Mesendoderm (in vitro differentiated cells): ENCODE data around the gene PHLPP1.
A peak's percentile ranks its signal among the peaks of the same experiment; 100 is the strongest.

Experiments used
- DNase-seq: peaks from one replicate; pipeline ENCODE4 v3.0.0; 2013
- H2AK5ac ChIP-seq: 2 replicates; pipeline ENCODE4 v1.6.1; 2013; ENCODE audit warnings: low read length, inconsistent platforms
- H2BK120ac ChIP-seq: 2 replicates; pipeline ENCODE4 v1.6.1; 2013; ENCODE audit warnings: low read depth, mild to moderate bottlenecking, low read length, moderate library complexity, mixed read lengths
- H2BK15ac ChIP-seq: replicated peaks from 2 replicates; pipeline ENCODE4 v1.6.1; 2013; ENCODE audit warnings: low read depth, mild to moderate bottlenecking, moderate library complexity
- H2BK5ac ChIP-seq: 2 replicates; pipeline ENCODE4 v1.6.1; 2013; ENCODE audit warnings: low read length, inconsistent platforms
- H3K18ac ChIP-seq: 2 replicates; pipeline ENCODE4 v1.6.1; 2013; ENCODE audit warnings: mild to moderate bottlenecking, low read length, mixed read lengths
- H3K23ac ChIP-seq: one replicate; pipeline ENCODE4 v1.6.1; 2013; ENCODE audit warnings: low read length
- H3K27ac ChIP-seq: 2 replicates; pipeline ENCODE4 v1.5.1; 2013; ENCODE audit warnings: low read depth, mild to moderate bottlenecking, inconsistent platforms, low read length, moderate library complexity
- H3K27me3 ChIP-seq: 2 replicates; pipeline ENCODE4 v1.6.1; 2013; ENCODE audit warnings: low read length, control low read depth, mild to moderate bottlenecking, inconsistent platforms; ENCODE audit not compliant: insufficient read depth, poor library complexity
- H3K36me3 ChIP-seq: 2 replicates; pipeline ENCODE4 v1.6.1; 2013; ENCODE audit warnings: low read length, inconsistent platforms; ENCODE audit not compliant: control insufficient read depth, insufficient read depth
- H3K4ac ChIP-seq: one replicate; pipeline ENCODE4 v1.6.1; 2013; ENCODE audit warnings: low read depth, mild to moderate bottlenecking, low read length, moderate library complexity
- H3K4me1 ChIP-seq: 2 replicates; pipeline ENCODE4 v1.6.1; 2013; ENCODE audit warnings: low read depth, low read length, inconsistent platforms; ENCODE audit not compliant: control insufficient read depth
- H3K4me2 ChIP-seq: 2 replicates; pipeline ENCODE4 v1.6.1; 2013; ENCODE audit warnings: low read length
- H3K4me3 ChIP-seq: 2 replicates; pipeline ENCODE4 v1.5.1; 2013; ENCODE audit warnings: mild to moderate bottlenecking, low read length
- H3K56ac ChIP-seq: one replicate; pipeline ENCODE4 v1.6.1; 2013; ENCODE audit warnings: low read length
- H3K79me1 ChIP-seq: 2 replicates; pipeline ENCODE4 v1.6.1; 2013; ENCODE audit warnings: low read length, inconsistent platforms
- H3K79me2 ChIP-seq: 2 replicates; pipeline ENCODE4 v1.6.1; 2013; ENCODE audit warnings: mild to moderate bottlenecking, low read length; ENCODE audit not compliant: control insufficient read depth, insufficient read depth
- H3K9ac ChIP-seq: 2 replicates; pipeline ENCODE4 v1.6.1; 2013; ENCODE audit warnings: low read length, inconsistent platforms
- H4K5ac ChIP-seq: one replicate; pipeline ENCODE4 v1.6.1; 2013; ENCODE audit warnings: low read length
- H4K8ac ChIP-seq: one replicate; pipeline ENCODE4 v1.6.1; 2013; ENCODE audit warnings: low read depth, mild to moderate bottlenecking, control low read depth, low read length, moderate library complexity
- WGBS: extraction: QIAGEN DNeasy Blood & Tissue Kit; methylation state at CpG from one replicate; pipeline ENCODE4 v1.1.7; 2013; ENCODE audit warnings: low lambda C conversion rate, missing lambda C conversion rate; ENCODE audit not compliant: insufficient coverage; ENCODE audit errors: extremely low coverage; 5-methylcytosine and 5-hydroxymethylcytosine counted together

Gene PHLPP1

GRCh38 chr18:62751341-62751821 is 36.0 kb downstream of the PHLPP1 start:
- peak overlapping the region; percentile 69 for H2BK5ac ChIP-seq
- no peaks in the 10 kb centered on the region for H3K27me3 ChIP-seq
- no peak overlapping the region for H3K23ac ChIP-seq
- H3K36me3 ChIP-seq, result no peaks in the 10 kb centered on the region
- no peak overlapping the region for H4K8ac ChIP-seq
- peaks cover 18% of the 10 kb centered on the region for H3K4me1 ChIP-seq
- H3K4ac ChIP-seq, result no peak overlapping the region
- H3K56ac ChIP-seq, result peak overlapping the region; percentile 45
- peak overlapping the region; percentile 68 for H4K5ac ChIP-seq
- H3K27ac ChIP-seq, result peak overlapping the region; percentile 72
- peak overlapping the region; percentile 96 for H2BK15ac ChIP-seq
- H2BK120ac ChIP-seq, result peak overlapping the region; percentile 61
- no CpG with 5 or more reads among the region's 3 CpGs for WGBS
- H3K18ac ChIP-seq, result peak overlapping the region; percentile 76
- H3K4me3 ChIP-seq, result no peak overlapping the region
- H2AK5ac ChIP-seq, result no peak overlapping the region
- peaks cover 8% of the 10 kb centered on the region for H3K79me1 ChIP-seq
- peak overlapping the region; percentile 45 for H3K9ac ChIP-seq
- peak overlapping the region; percentile 7 for H3K4me2 ChIP-seq
- H3K79me2 ChIP-seq, result peaks cover 72% of the 10 kb centered on the region
- peak; percentile 93 for DNase-seq

- peaks cover 8% of the 10 kb centered on the region for H3K79me1 ChIP-seq
- H3K4me2 ChIP-seq, result no peak overlapping the region
- no peak overlapping the region for H3K4ac ChIP-seq
- H2BK5ac ChIP-seq, result no peak overlapping the region
- peak overlapping the region; percentile 94 for H3K18ac ChIP-seq
- no peak overlapping the region for H4K5ac ChIP-seq
- H2BK120ac ChIP-seq, result peak overlapping the region; percentile 86
- WGBS, result no CpG with 5 or more reads among the region's 3 CpGs
- no peak overlapping the region for H2AK5ac ChIP-seq
- no peak overlapping the region for H3K4me3 ChIP-seq
- H3K9ac ChIP-seq, result no peak overlapping the region
- H3K23ac ChIP-seq, result no peak overlapping the region
- peaks cover 21% of the 10 kb centered on the region for H3K4me1 ChIP-seq
- H2BK15ac ChIP-seq, result no peak overlapping the region
- H3K27me3 ChIP-seq, result no peaks in the 10 kb centered on the region
- no peak for DNase-seq
- H3K27ac ChIP-seq, result peak overlapping the region; percentile 44
- H3K79me2 ChIP-seq, result peaks cover 77% of the 10 kb centered on the region
- no peak overlapping the region for H4K8ac ChIP-seq
- H3K36me3 ChIP-seq, result no peaks in the 10 kb centered on the region
- H3K56ac ChIP-seq, result peak overlapping the region; percentile 70
Measured at GRCh38 chr18:62751977-62752376, 36.6 kb downstream of the PHLPP1 start.

- no peak overlapping the region for H2AK5ac ChIP-seq
- H3K36me3 ChIP-seq, result no peaks in the 10 kb centered on the region
- H3K9ac ChIP-seq, result no peak overlapping the region
- peaks cover 24% of the 10 kb centered on the region for H3K4me1 ChIP-seq
- H3K27me3 ChIP-seq, result no peaks in the 10 kb centered on the region
- H4K5ac ChIP-seq, result no peak overlapping the region
- H3K18ac ChIP-seq, result no peak overlapping the region
- H2BK15ac ChIP-seq, result no peak overlapping the region
- peaks cover 8% of the 10 kb centered on the region for H3K79me1 ChIP-seq
- H3K23ac ChIP-seq, result peak overlapping the region; percentile 50
- no peak overlapping the region for H3K4me3 ChIP-seq
- H2BK5ac ChIP-seq, result no peak overlapping the region
- no peak overlapping the region for H3K27ac ChIP-seq
- H3K4me2 ChIP-seq, result no peak overlapping the region
- no peak for DNase-seq
- H4K8ac ChIP-seq, result no peak overlapping the region
- H2BK120ac ChIP-seq, result no peak overlapping the region
- peak overlapping the region; percentile 39 for H3K56ac ChIP-seq
- no peak overlapping the region for H3K4ac ChIP-seq
- H3K79me2 ChIP-seq, result peaks cover 74% of the 10 kb centered on the region
Measured at GRCh38 chr18:62754026-62754425, 38.7 kb downstream of the PHLPP1 start.

GRCh38 chr18:62755454-62755853 is 40.1 kb downstream of the PHLPP1 start:
- Histone ChIP-seq H3K56ac (no peak overlapping the region), H3K4me2 (no peak overlapping the region), H2AK5ac (no peak overlapping the region), H3K79me2 (peaks cover 73% of the 10 kb centered on the region), H3K18ac (no peak overlapping the region), H3K23ac (no peak overlapping the region), H3K4me3 (no peak overlapping the region), H3K4ac (no peak overlapping the region), H3K4me1 (peaks cover 24% of the 10 kb centered on the region), H3K9ac (no peak overlapping the region), H2BK120ac (no peak overlapping the region), H3K27me3 (no peaks in the 10 kb centered on the region), H3K27ac (no peak overlapping the region), H4K8ac (no peak overlapping the region), H2BK15ac (no peak overlapping the region), H3K36me3 (no peaks in the 10 kb centered on the region), H4K5ac (no peak overlapping the region), H3K79me1 (peaks cover 6% of the 10 kb centered on the region), H2BK5ac (no peak overlapping the region)
- no peak for DNase-seq
- no CpG with 5 or more reads among the region's 1 CpG for WGBS

GRCh38 chr18:62755946-62756345 is 40.6 kb downstream of the PHLPP1 start:
- no CpG with 5 or more reads among the region's 2 CpGs for WGBS
- Histone ChIP-seq H3K4me1 (peaks cover 20% of the 10 kb centered on the region), H3K4me2 (no peak overlapping the region), H2AK5ac (peak overlapping the region; percentile 63), H4K5ac (no peak overlapping the region), H3K4ac (peak overlapping the region; percentile 55), H2BK15ac (no peak overlapping the region), H3K23ac (no peak overlapping the region), H3K27me3 (no peaks in the 10 kb centered on the region), H3K4me3 (no peak overlapping the region), H3K56ac (no peak overlapping the region), H3K27ac (no peak overlapping the region), H3K79me1 (peaks cover 6% of the 10 kb centered on the region), H3K18ac (no peak overlapping the region), H3K9ac (no peak overlapping the region), H3K79me2 (peaks cover 73% of the 10 kb centered on the region), H2BK120ac (no peak overlapping the region), H3K36me3 (no peaks in the 10 kb centered on the region), H2BK5ac (no peak overlapping the region), H4K8ac (no peak overlapping the region)
- DNase-seq, result no peak

- no CpG with 5 or more reads among the region's 6 CpGs for WGBS
- no peak for DNase-seq
Measured at GRCh38 chr18:62757399-62758010, 42.2 kb downstream of the PHLPP1 start.

More at GRCh38 chr18:62757399-62758010, 42.2 kb downstream of the PHLPP1 start:
- H3K27me3 ChIP-seq, result no peaks in the 10 kb centered on the region
- no peak overlapping the region for H4K8ac ChIP-seq
- peaks cover 6% of the 10 kb centered on the region for H3K79me1 ChIP-seq
- no peak overlapping the region for H3K9ac ChIP-seq
- no peak overlapping the region for H3K4me2 ChIP-seq
- H2BK120ac ChIP-seq, result no peak overlapping the region
- no peaks in the 10 kb centered on the region for H3K36me3 ChIP-seq
- no peak overlapping the region for H3K23ac ChIP-seq
- H3K4ac ChIP-seq, result peak overlapping the region; percentile 31
- peaks cover 16% of the 10 kb centered on the region for H3K4me1 ChIP-seq
- H2BK5ac ChIP-seq, result no peak overlapping the region
- H3K27ac ChIP-seq, result no peak overlapping the region
- peaks cover 68% of the 10 kb centered on the region for H3K79me2 ChIP-seq
- no peak overlapping the region for H3K56ac ChIP-seq
- H2AK5ac ChIP-seq, result no peak overlapping the region
- no peak overlapping the region for H3K4me3 ChIP-seq
- peak overlapping the region; percentile 80 for H3K18ac ChIP-seq
- no peak overlapping the region for H2BK15ac ChIP-seq
- no peak overlapping the region for H4K5ac ChIP-seq
